T-cell (primary cell): ENCODE measurements around the gene ACIN1. TPM values are rescaled to one million over a fixed set of nuclear protein-coding genes. Genes with fewer than 3 reads are reported as not detected.
A peak's percentile ranks its signal among the peaks of the same experiment; 100 is the strongest.

Source experiments
- ATAC-seq, 4 experiments: fragments of 200-7000 bp in 3 of 4; fragments of 150-1000 bp in 1 of 4; cut with Tn5 transposase; replicated peaks in 1 of 4; 1 replicate in 3 of 4; 2 replicates in 1 of 4; pipeline ENCODE4 v1.10.0; 2021; ENCODE audit warnings: moderate library complexity in 3 of 4, mild to moderate bottlenecking in 2 of 4, moderate number of reproducible peaks in 1 of 4
- CTCF ChIA-PET, 2 donors: fragments of 300-600 bp; sonication (Branson Sonifier 250); formaldehyde crosslinking; loops; one replicate each; lab custom pipeline; 2022; ENCODE audit warnings: antibody characterized with exemption in 2 of 2; lab: Charles Lee
- POLR2A ChIA-PET, 2 donors: fragments of 300-600 bp; sonication (Branson Sonifier 250); formaldehyde crosslinking; loops; one replicate each; lab custom pipeline; 2022; ENCODE audit warnings: antibody characterized with exemption in 2 of 2; lab: Charles Lee
- DNase-seq, 35 experiments: peaks; one replicate each; pipeline versions ENCODE4 v3.0.0 to v3.0.0-alpha.2; 2013 to 2023
- H3K27ac ChIP-seq: one replicate; pipeline ENCODE4 v1.5.1; 2013; ENCODE audit warnings: low read length
- H3K27me3 ChIP-seq, 2 experiments: replicated peaks in 1 of 2; 1 replicate in 1 of 2; 2 replicates in 1 of 2; pipeline versions ENCODE4 v1.6.1 to v1.7.0; 2013; ENCODE audit warnings: low read length in 1 of 2, mixed read lengths in 1 of 2; ENCODE audit not compliant: control insufficient read depth in 2 of 2, insufficient read depth in 2 of 2; ENCODE audit errors: extremely low read depth in 1 of 2
- H3K36me3 ChIP-seq, 2 donors: 1 replicate in 1 of 2; 2 replicates in 1 of 2; pipeline versions ENCODE4 v1.6.1 to v1.7.0; 2013; ENCODE audit warnings: low read length in 1 of 2; ENCODE audit not compliant: control insufficient read depth in 2 of 2, insufficient read depth in 1 of 2; ENCODE audit errors: extremely low read depth in 1 of 2
- H3K4me1 ChIP-seq, 2 experiments: 1 replicate in 1 of 2; 2 replicates in 1 of 2; pipeline versions ENCODE4 v1.6.1 to v1.7.0; 2013; ENCODE audit warnings: low read length in 2 of 2, mixed read lengths in 1 of 2; ENCODE audit not compliant: insufficient read depth in 2 of 2, control insufficient read depth in 1 of 2; ENCODE audit errors: extremely low read depth in 1 of 2
- H3K4me3 ChIP-seq, 2 donors: 1 replicate in 1 of 2; 2 replicates in 1 of 2; pipeline versions ENCODE4 v1.5.1 to v1.7.0; 2013; ENCODE audit warnings: mild to moderate bottlenecking in 2 of 2, low read length in 1 of 2, moderate library complexity in 1 of 2; ENCODE audit not compliant: control insufficient read depth in 1 of 2; ENCODE audit errors: extremely low read depth in 1 of 2
- H3K9me3 ChIP-seq: 2 replicates; pipeline ENCODE4 v1.7.0; 2013
- H3K27ac Mint-ChIP-seq, 2 donors: one replicate each; pipeline ENCODE4 v1.8.0; 2020 to 2021; ENCODE audit warnings: mild to moderate bottlenecking in 2 of 2, mixed read lengths in 2 of 2
- H3K27me3 Mint-ChIP-seq, 2 donors: one replicate each; pipeline ENCODE4 v1.8.0; 2021 to 2022; ENCODE audit warnings: mixed read lengths in 2 of 2
- H3K36me3 Mint-ChIP-seq: one replicate; pipeline ENCODE4 v1.8.0; 2021; ENCODE audit warnings: mixed read lengths
- H3K4me1 Mint-ChIP-seq, 3 donors: one replicate each; pipeline ENCODE4 v1.8.0; 2020 to 2022; ENCODE audit warnings: mixed read lengths in 3 of 3, mild to moderate bottlenecking in 1 of 3
- H3K4me3 Mint-ChIP-seq, 3 donors: one replicate each; pipeline ENCODE4 v1.8.0; 2020 to 2022; ENCODE audit warnings: mild to moderate bottlenecking in 3 of 3, mixed read lengths in 3 of 3, moderate library complexity in 3 of 3
- H3K9me3 Mint-ChIP-seq, 3 donors: one replicate each; pipeline ENCODE4 v1.8.0; 2020 to 2022; ENCODE audit warnings: mixed read lengths in 3 of 3
- WGBS: methylation state at CpG from one replicate; pipeline ENCODE4 v1.1.5; 2013; ENCODE audit warnings: missing lambda C conversion rate; ENCODE audit not compliant: insufficient coverage; 5-methylcytosine and 5-hydroxymethylcytosine counted together
- total RNA-seq, 35 experiments: library from RNA in 6 of 35; stranded (reverse) in 6 of 35; fragments of 120-200 nt in 1 of 35; gene quantifications; one replicate each; pipeline versions ENCODE4 v1.2.1 to v1.2.4 and lab custom pipeline; 2013 to 2026

ACIN1 gene
- total RNA-seq, 5 donors from 2014 or later (not counting 1 experiment from before 2014, with no cell fraction given), result 277 to 326 (median 290) TPM

- H3K36me3 Mint-ChIP-seq, result peaks cover 6% of the 10 kb centered on the region
- ChIA-PET CTCF (interaction anchor here (0.9 to 1.1 kb wide), 4 partner anchors 8 to 250 kb away, joined by 3 to 5 read pairs (median 4); no protein-coding TSS in a partner anchor), POLR2A (interaction anchor here in 1 of 2 donors (0.6 to 0.8 kb wide), 2 partner anchors 147 to 1480 kb away, joined by 3 read pairs; no protein-coding TSS in a partner anchor)
- Histone ChIP-seq H3K4me1 (peaks cover 0 to 4% of the 10 kb centered on the region in 2 experiments), H3K4me3 (no peak overlapping the region), H3K9me3 (no peaks in the 10 kb centered on the region), H3K27me3 (peaks cover 0 to 22% of the 10 kb centered on the region in 2 experiments), H3K36me3 (no peaks in the 10 kb centered on the region), H3K27ac (no peak overlapping the region)
- H3K4me3 Mint-ChIP-seq, result no peak overlapping the region
- H3K9me3 Mint-ChIP-seq, result no peaks in the 10 kb centered on the region
- ATAC-seq, result no peak
- H3K27me3 Mint-ChIP-seq, result peaks cover 5 to 11% of the 10 kb centered on the region in 2 donors
- no peak overlapping the region for H3K27ac Mint-ChIP-seq
- 83% methylated on average over 3 of the region's 7 CpGs for WGBS
- DNase-seq, result no peak
- H3K4me1 Mint-ChIP-seq, result peaks cover 6 to 15% (median 9%) of the 10 kb centered on the region in 3 donors
Observed at GRCh38 chr14:23129759-23130316, 34.9 kb upstream of the ACIN1 start.

DNA sequence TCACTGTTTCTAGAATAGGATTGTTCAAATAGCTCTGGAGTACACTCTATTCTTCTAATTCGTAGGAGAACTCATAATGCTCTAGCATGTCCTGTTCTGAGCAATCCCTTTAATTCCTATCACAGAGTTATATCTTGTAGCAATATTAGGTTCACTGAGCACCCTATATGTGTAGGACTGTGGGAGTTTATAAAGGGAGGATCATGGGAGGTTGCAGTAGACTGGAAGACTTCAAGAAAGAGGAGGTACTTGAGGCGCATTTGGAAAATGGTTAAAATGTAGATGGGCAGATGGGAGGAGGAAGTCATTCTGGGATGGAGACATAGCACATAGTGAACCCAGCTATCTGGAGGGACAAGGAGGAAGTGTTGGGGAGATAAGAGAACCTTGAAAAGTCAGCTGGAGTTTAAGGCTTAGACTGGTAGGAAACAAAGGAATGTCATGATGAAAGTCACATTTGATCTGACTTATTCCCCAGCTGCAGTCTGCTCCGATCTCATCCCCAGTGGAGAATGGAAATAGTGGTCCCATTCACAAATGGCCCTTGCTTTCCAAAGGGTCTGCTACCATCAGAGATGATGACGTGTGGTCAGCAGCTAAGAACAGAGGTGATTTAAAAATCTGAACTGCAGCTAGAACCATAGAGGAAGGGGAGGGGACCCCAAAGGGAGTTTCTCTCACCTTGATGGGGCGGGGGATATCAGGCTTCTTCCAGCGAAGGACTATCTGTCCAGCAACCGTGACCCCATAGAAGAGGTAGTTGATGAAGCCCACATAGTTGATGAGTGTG is 34.2 kb upstream of the ACIN1 start:
- peaks cover 5 to 11% of the 10 kb centered on the region in 2 donors for H3K27me3 Mint-ChIP-seq
- H3K4me1 Mint-ChIP-seq, result peaks cover 6 to 15% (median 9%) of the 10 kb centered on the region in 3 donors
- ChIA-PET POLR2A (interaction anchor here in 1 of 2 donors (0.6 kb wide), 1 partner anchor 1480 kb away, joined by 3 read pairs; no protein-coding TSS in a partner anchor), CTCF (interaction anchor here (0.5 to 1.1 kb wide), 4 partner anchors 8 to 558 kb away, joined by 3 to 6 read pairs (median 4); no protein-coding TSS in a partner anchor)
- WGBS, result 89% methylated on average over 5 of the region's 7 CpGs
- H3K4me3 Mint-ChIP-seq, result no peak overlapping the region
- no peak for ATAC-seq
- H3K27ac Mint-ChIP-seq, result no peak overlapping the region
- H3K4me1 ChIP-seq, result peaks cover 0 to 4% of the 10 kb centered on the region in 2 experiments
- no peaks in the 10 kb centered on the region for H3K36me3 ChIP-seq
- no peaks in the 10 kb centered on the region for H3K9me3 ChIP-seq
- no peak overlapping the region for H3K27ac ChIP-seq
- no peaks in the 10 kb centered on the region for H3K9me3 Mint-ChIP-seq
- DNase-seq, result no peak
- H3K4me3 ChIP-seq, result no peak overlapping the region
- H3K36me3 Mint-ChIP-seq, result peaks cover 6% of the 10 kb centered on the region
- peaks cover 0 to 20% of the 10 kb centered on the region in 2 experiments for H3K27me3 ChIP-seq

DNA sequence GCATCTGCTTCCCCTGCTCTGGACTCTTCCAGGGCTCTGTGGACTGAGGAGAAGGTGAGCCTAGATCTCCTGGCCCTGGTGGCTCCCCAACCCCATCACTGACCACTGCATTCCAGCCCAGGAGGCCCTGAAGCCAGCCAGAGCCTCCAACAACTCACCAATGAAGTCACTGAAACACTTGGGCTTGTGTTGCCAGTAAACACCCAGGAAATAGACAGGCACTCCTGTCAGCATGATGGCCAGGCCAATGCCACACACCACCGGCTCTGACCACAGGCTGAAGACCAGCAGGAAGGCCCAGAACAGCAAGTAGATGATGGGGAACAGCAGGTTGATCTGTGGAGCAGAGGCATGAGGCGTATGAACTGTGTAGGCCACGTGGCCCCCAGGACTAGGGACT is 32.9 kb upstream of the ACIN1 start:
- Mint-ChIP-seq H3K27ac (peak overlapping the region in 1 of 2 donors; percentile 44), H3K4me1 (peaks cover 6 to 15% (median 9%) of the 10 kb centered on the region in 3 donors), H3K27me3 (peaks cover 5 to 11% of the 10 kb centered on the region in 2 donors), H3K36me3 (peaks cover 6% of the 10 kb centered on the region), H3K4me3 (no peak overlapping the region), H3K9me3 (no peaks in the 10 kb centered on the region)
- Histone ChIP-seq H3K27ac (no peak overlapping the region), H3K36me3 (no peaks in the 10 kb centered on the region), H3K4me1 (peaks cover 0 to 4% of the 10 kb centered on the region in 2 experiments), H3K4me3 (no peak overlapping the region), H3K9me3 (no peaks in the 10 kb centered on the region), H3K27me3 (peaks cover 0 to 20% of the 10 kb centered on the region in 2 experiments)
- ATAC-seq, result no peak
- WGBS, result 50% methylated on average over 1 of the region's 3 CpGs
- CTCF ChIA-PET, result no interaction called here
- POLR2A ChIA-PET, result no interaction called here
- no peak for DNase-seq

- WGBS, result 72% methylated on average over 2 of the region's 8 CpGs
- Mint-ChIP-seq H3K27ac (peak overlapping the region in 1 of 2 donors; percentile 8), H3K4me3 (no peak overlapping the region), H3K27me3 (peaks cover 5 to 11% of the 10 kb centered on the region in 2 donors), H3K4me1 (peaks cover 8 to 20% (median 14%) of the 10 kb centered on the region in 3 donors), H3K36me3 (peaks cover 6% of the 10 kb centered on the region), H3K9me3 (no peaks in the 10 kb centered on the region)
- POLR2A ChIA-PET, result no interaction called here
- H3K27me3 ChIP-seq, result peaks cover 0 to 20% of the 10 kb centered on the region in 2 experiments
- no peak overlapping the region for H3K27ac ChIP-seq
- peaks cover 0 to 7% of the 10 kb centered on the region in 2 experiments for H3K4me1 ChIP-seq
- DNase-seq, result no peak
- no peak overlapping the region for H3K4me3 ChIP-seq
- CTCF ChIA-PET, result interaction anchor here in 1 of 2 donors (0.6 kb wide), 1 partner anchor 1005 kb away, joined by 4 read pairs; no protein-coding TSS in a partner anchor
- H3K36me3 ChIP-seq, result no peaks in the 10 kb centered on the region
- no peak for ATAC-seq
- H3K9me3 ChIP-seq, result no peaks in the 10 kb centered on the region
Observed at GRCh38 chr14:23126548-23127278, 31.8 kb upstream of the ACIN1 start.

DNA sequence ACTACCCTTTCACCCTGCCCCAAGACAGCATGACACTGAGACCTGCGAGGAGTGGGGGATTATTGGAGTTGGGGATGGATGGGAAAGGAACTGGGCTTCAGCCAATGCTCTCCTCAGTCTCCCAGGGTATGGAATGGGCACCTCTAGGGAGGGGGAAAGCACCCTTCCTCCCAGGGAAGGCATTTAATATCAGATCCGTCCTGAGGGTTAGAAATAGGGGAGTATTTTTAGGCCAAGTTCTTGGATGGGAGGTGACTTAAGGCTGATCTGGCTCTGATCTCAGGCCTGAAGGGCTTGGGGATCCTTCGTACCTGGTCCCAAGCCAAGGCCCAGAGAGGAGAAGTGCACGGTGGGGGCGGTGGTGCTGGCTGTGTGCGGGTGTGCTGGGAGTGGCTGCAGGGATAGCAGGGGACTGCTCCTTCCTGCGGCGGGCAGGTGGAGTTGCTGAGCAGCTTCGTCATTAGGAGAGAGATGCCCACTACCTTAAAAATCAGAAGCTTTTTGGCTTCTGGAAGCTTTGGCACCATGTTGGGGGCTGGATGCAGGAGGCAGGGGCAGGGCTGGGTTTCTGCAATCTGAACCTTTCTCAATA is 31.1 kb upstream of the ACIN1 start:
- Mint-ChIP-seq H3K27ac (no peak overlapping the region), H3K4me3 (no peak overlapping the region)
- CTCF ChIA-PET, result interaction anchor here in 1 of 2 donors (0.6 kb wide), 1 partner anchor 1005 kb away, joined by 4 read pairs; no protein-coding TSS in a partner anchor

More for the DNA sequence above, 31.1 kb upstream of the ACIN1 start:
- H3K27me3 Mint-ChIP-seq, result peaks cover 5 to 9% of the 10 kb centered on the region in 2 donors
- no peaks in the 10 kb centered on the region for H3K9me3 Mint-ChIP-seq
- H3K36me3 Mint-ChIP-seq, result peaks cover 6% of the 10 kb centered on the region
- POLR2A ChIA-PET, result no interaction called here
- H3K27ac ChIP-seq, result no peak overlapping the region
- no peak for ATAC-seq
- 100% methylated on average over 3 of the region's 9 CpGs for WGBS
- H3K4me1 ChIP-seq, result peaks cover 4 to 13% of the 10 kb centered on the region in 2 experiments
- peaks cover 0 to 16% of the 10 kb centered on the region in 2 experiments for H3K27me3 ChIP-seq
- no peaks in the 10 kb centered on the region for H3K9me3 ChIP-seq
- peaks cover 15 to 27% (median 21%) of the 10 kb centered on the region in 3 donors for H3K4me1 Mint-ChIP-seq
- DNase-seq, result no peak
- no peaks in the 10 kb centered on the region for H3K36me3 ChIP-seq
- no peak overlapping the region for H3K4me3 ChIP-seq
